HepG2 (cell line): ENCODE measurements around the gene PHF19. TPM values are rescaled to one million over a fixed set of nuclear protein-coding genes. Genes with fewer than 3 reads are reported as not detected.

Source experiments
- ATAC-seq: fragments of 200-7000 bp; cut with Tn5 transposase; 3 replicates; pipeline ENCODE4 v1.9.1; 2020; ENCODE audit warnings: mild to moderate bottlenecking, moderate library complexity
- BruUV-seq: library from RNA; stranded (reverse); fragments of 400-500 nt; replicated peaks from 2 replicates; lab custom pipeline; 2021; lab: Mats Ljungman, UMichigan
- CTCF ChIA-PET: fragments of 300-600 bp; formaldehyde crosslinking; extraction: SDS; loops from one replicate; lab custom pipeline; 2021; ENCODE audit warnings: low total read pairs, inconsistent platforms, low intra/inter-chr PET ratio; lab: Yijun Ruan, JAX
- POLR2A ChIA-PET: fragments of 350-600 bp; sonication (Branson Sonifier 250); formaldehyde crosslinking; loops from one replicate; lab custom pipeline; 2020; ENCODE audit warnings: antibody characterized with exemption, inconsistent platforms; lab: Yijun Ruan, JAX
- DNase-seq: peaks from one replicate; pipeline ENCODE4 v3.0.0-alpha.2; 2015; ENCODE audit warnings: low spot score
- FAIRE-seq: peaks from 3 replicates; lab custom pipeline; 2011; peaks lifted over from hg19 to GRCh38; lab: Jason Lieb, UNC
- H2AFZ ChIP-seq: one replicate; pipeline ENCODE4 v1.6.1; 2011; ENCODE audit warnings: low read length, inconsistent platforms
- H3K27ac ChIP-seq: fragments of 300-600 bp; 3 replicates; pipeline ENCODE4 v1.8.0; 2011; ENCODE audit warnings: mixed run types, mild to moderate bottlenecking, mixed read lengths, low read length, inconsistent platforms; ENCODE audit not compliant: insufficient read depth; ENCODE audit errors: extremely low read length
- H3K27me3 ChIP-seq, 2 experiments: fragments of 200-600 bp in 1 of 2; 2 replicates in 1 of 2; 3 replicates in 1 of 2; pipeline versions ENCODE4 v1.6.0 to v1.8.0; 2011; ENCODE audit warnings: low read length in 2 of 2, mild to moderate bottlenecking in 2 of 2, moderate library complexity in 2 of 2, inconsistent platforms in 1 of 2; ENCODE audit not compliant: insufficient read depth in 2 of 2, control insufficient read depth in 1 of 2
- H3K36me3 ChIP-seq, 2 experiments: fragments of 200-600 bp in 1 of 2; replicated peaks in 1 of 2; 2 replicates in 1 of 2; 3 replicates in 1 of 2; pipeline versions ENCODE4 v1.5.1 to v1.8.0; 2011; ENCODE audit warnings: low read length in 2 of 2, inconsistent platforms in 1 of 2; ENCODE audit not compliant: insufficient read depth in 2 of 2, control insufficient read depth in 1 of 2
- H3K4me1 ChIP-seq: 2 replicates; pipeline ENCODE4 v1.5.1; 2012; ENCODE audit warnings: low read length, inconsistent platforms; ENCODE audit not compliant: insufficient read depth
- H3K4me2 ChIP-seq: 2 replicates; pipeline ENCODE4 v1.6.0; 2011; ENCODE audit warnings: low read depth, low read length, inconsistent platforms
- H3K4me3 ChIP-seq, 3 experiments: fragments of 200-600 bp in 1 of 3; sonication (generic), shearing (Covaris generic) in 1 of 3; replicated peaks in 1 of 3; 2 replicates each; pipeline ENCODE4 v1.5.1; 2011 to 2016; ENCODE audit warnings: low read length in 3 of 3, inconsistent platforms in 2 of 3, low read depth in 2 of 3, mild to moderate bottlenecking in 2 of 3, control low read depth in 1 of 3, mixed read lengths in 1 of 3; ENCODE audit not compliant: insufficient read depth in 1 of 3
- H3K79me2 ChIP-seq: one replicate; pipeline ENCODE4 v1.6.1; 2011; ENCODE audit warnings: low read length, inconsistent platforms; ENCODE audit not compliant: insufficient read depth
- H3K9ac ChIP-seq: 2 replicates; pipeline ENCODE4 v1.6.0; 2011; ENCODE audit warnings: mild to moderate bottlenecking, low read depth, low read length, inconsistent platforms; ENCODE audit not compliant: insufficient read depth
- H3K9me3 ChIP-seq: 2 replicates; pipeline ENCODE4 v1.5.1; 2012; ENCODE audit warnings: mild to moderate bottlenecking, low read length
- H4K20me1 ChIP-seq: 2 replicates; pipeline ENCODE4 v1.6.0; 2011; ENCODE audit warnings: inconsistent platforms, mild to moderate bottlenecking, low read length, moderate library complexity; ENCODE audit not compliant: insufficient read depth
- MBNL3 ChIP-seq: fragments of 250-450 bp; sonication (Bioruptor Pico); conservative IDR thresholded peaks from 2 replicates; pipeline ENCODE4 v1.8.0; 2022; ENCODE audit warnings: mild to moderate bottlenecking, inconsistent platforms
- MEIS1 ChIP-seq: sonication (generic); formaldehyde crosslinking; IDR thresholded peaks from 2 replicates; pipeline ENCODE4 v1.9.0; 2021; ENCODE audit warnings: mild to moderate bottlenecking, missing genetic modification reagents, moderate library complexity, borderline replicate concordance
- SMAD3 ChIP-seq: sonication (generic); formaldehyde crosslinking; IDR thresholded peaks from 2 replicates; pipeline ENCODE4 v1.4.0; 2020; ENCODE audit warnings: missing genetic modification reagents
- SMAD9 ChIP-seq: sonication (generic); formaldehyde crosslinking; IDR thresholded peaks from 2 replicates; pipeline ENCODE4 v1.5.1; 2020; ENCODE audit warnings: mild to moderate bottlenecking, missing genetic modification reagents
- SRSF9 ChIP-seq: fragments of 200-400 bp; formaldehyde crosslinking; IDR thresholded peaks from 2 replicates; pipeline ENCODE4 v1.6.1; 2018; ENCODE audit warnings: borderline replicate concordance, mild to moderate bottlenecking, low read depth, low read length; ENCODE audit not compliant: insufficient read depth, poor library complexity, severe bottlenecking
- ZMYM3 ChIP-seq: sonication (generic); formaldehyde crosslinking; IDR thresholded peaks from 2 replicates; pipeline ENCODE4 v1.5.1; 2020; ENCODE audit warnings: mild to moderate bottlenecking, missing genetic modification reagents
- ZNF275 ChIP-seq: sonication (generic); formaldehyde crosslinking; IDR thresholded peaks from 2 replicates; pipeline ENCODE4 v1.8.0; 2022; ENCODE audit warnings: missing genetic modification reagents, mild to moderate bottlenecking, inconsistent platforms, borderline replicate concordance
- ZNF441 ChIP-seq: sonication (generic); formaldehyde crosslinking; IDR thresholded peaks from 2 replicates; pipeline ENCODE4 v1.7.0; 2021; ENCODE audit warnings: missing genetic modification reagents, borderline replicate concordance
- ZNF619 ChIP-seq: sonication (generic); formaldehyde crosslinking; IDR thresholded peaks from 2 replicates; pipeline ENCODE4 v1.4.0; 2020; ENCODE audit warnings: mild to moderate bottlenecking, missing genetic modification reagents
- ZNF674 ChIP-seq: sonication (generic); formaldehyde crosslinking; IDR thresholded peaks from 2 replicates; pipeline ENCODE4 v1.5.0; 2020; ENCODE audit warnings: low read depth, mild to moderate bottlenecking, missing genetic modification reagents
- ZNF784 ChIP-seq: sonication (generic); formaldehyde crosslinking; IDR thresholded peaks from 2 replicates; pipeline ENCODE4 v1.5.1; 2020; ENCODE audit warnings: missing genetic modification reagents, mild to moderate bottlenecking, borderline replicate concordance
- WGBS: methylation state at CpG from one replicate; pipeline ENCODE4 v1.1.6; 2017; ENCODE audit warnings: low lambda C conversion rate; 5-methylcytosine and 5-hydroxymethylcytosine counted together
- in situ Hi-C: cut with HindIII; loops from 2 replicates; pipeline ENCODE4 v1.10.0; 2017; ENCODE audit warnings: low pct_unique_long_range_greater_than_20kb; ENCODE audit not compliant: extremely low pct_ligation_motif_present
- intact Hi-C: fragments of 100-400 bp; cut with micrococcal nuclease; formaldehyde crosslinking; loops from one replicate; pipeline ENCODE4 v1.10.0; 2022; ENCODE audit not compliant: unreplicated experiment
- polyA plus RNA-seq, 8 experiments: library from polyadenylated mRNA; depleted of rRNA in 3 of 8; stranded (reverse) in 7 of 8; unstranded in 1 of 8; fragments of >200 nt; fragmentation: Illumina TruSeq in 4 of 8; extraction: Trizol in 4 of 8; gene quantifications; 2 replicates each; pipeline versions ENCODE4 v1.2.1 to v1.2.3, GENCODE V29; 2011 to 2016; ENCODE audit warnings: low read depth in 4 of 8, missing spikeins in 1 of 8, mixed read lengths in 1 of 8; ENCODE audit not compliant: insufficient read depth in 1 of 8
- total RNA-seq, 5 experiments: library from RNA; depleted of rRNA; stranded (reverse); fragments of >200 nt; fragmentation: Illumina TruSeq; extraction: Trizol; gene quantifications; 2 replicates each; pipeline ENCODE4 v1.2.3, GENCODE V29; 2016; ENCODE audit warnings: low read depth in 1 of 5
- TF ChIP-seq, protein P1 (sequence below): sonication (generic); formaldehyde crosslinking; IDR thresholded peaks from 2 replicates; pipeline ENCODE4 v1.5.0; 2020; ENCODE audit warnings: missing genetic modification reagents
- TF ChIP-seq, protein P2 (sequence below): sonication (generic); formaldehyde crosslinking; IDR thresholded peaks from 2 replicates; pipeline ENCODE4 v1.8.0; 2023; ENCODE audit warnings: mild to moderate bottlenecking, missing genetic modification reagents

PHF19 gene
- total and polyA plus RNA-seq, 2 of the 13 experiments (the other 11 are each of a cell fraction or from before 2014, with no cell fraction given) = 29.7 to 41.3 TPM

DNA sequence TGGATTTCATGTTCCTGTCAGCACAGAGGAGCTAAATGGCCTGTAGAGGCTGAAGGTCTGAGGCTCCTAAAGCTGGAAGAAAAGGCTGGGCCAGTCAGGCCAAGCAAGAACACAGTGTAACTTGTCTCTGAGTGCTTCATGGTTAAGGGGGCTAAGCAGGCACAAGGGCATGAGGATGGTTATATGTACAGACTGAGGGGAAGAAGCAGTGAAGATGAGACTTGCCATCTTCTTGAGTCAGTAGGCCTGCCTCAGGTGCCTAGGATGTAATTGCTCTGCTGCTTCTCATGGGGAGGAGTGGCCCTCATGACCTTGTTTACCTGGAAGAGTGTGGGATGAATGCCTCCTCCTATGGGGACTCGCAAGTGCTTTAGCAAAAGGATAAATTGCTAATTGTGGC is 25.5 kb downstream of the PHF19 start:
- peak; percentile 10; the same call in 1 of the 3 replicates for ATAC-seq
- Histone ChIP-seq H3K4me2 (no peak overlapping the region), H3K27ac (no peak overlapping the region), H3K79me2 (no peaks in the 10 kb centered on the region), H3K36me3 (no peaks in the 10 kb centered on the region; a peak in 1 of 5 replicates), H2AFZ (no peak overlapping the region), H3K9me3 (no peaks in the 10 kb centered on the region), H3K4me1 (peaks cover 18% of the 10 kb centered on the region), H3K4me3 (no peak overlapping the region), H3K27me3 (no peaks in the 10 kb centered on the region), H4K20me1 (no peaks in the 10 kb centered on the region), H3K9ac (no peak overlapping the region)
- WGBS = 100% methylated on average over 1 of the region's 1 CpG
- in situ Hi-C loops (no loop called here), intact Hi-C loops (no loop called here)
- ChIA-PET POLR2A (no interaction called here), CTCF (no interaction called here)
- no TSS peak for BruUV-seq
- no peak for TF ChIP-seq ZNF784 (CRISPR knock-in tag)
- no peak for TF ChIP-seq SMAD9 (CRISPR knock-in tag)
- TF ChIP-seq SMAD3 (CRISPR knock-in tag) = no peak
- TF ChIP-seq, protein P1, sequence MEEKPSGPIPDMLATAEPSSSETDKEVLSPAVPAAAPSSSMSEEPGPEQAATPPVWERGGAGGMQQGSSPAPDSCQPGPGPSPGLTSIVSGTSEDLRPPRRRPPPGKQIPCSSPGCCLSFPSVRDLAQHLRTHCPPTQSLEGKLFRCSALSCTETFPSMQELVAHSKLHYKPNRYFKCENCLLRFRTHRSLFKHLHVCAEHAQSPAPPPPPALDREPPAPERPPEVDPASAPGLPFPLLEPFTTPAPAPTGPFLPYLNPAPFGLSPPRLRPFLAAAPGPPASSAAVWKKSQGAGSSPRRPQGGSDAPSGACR (CRISPR knock-in tag) = no peak
- TF ChIP-seq ZNF441 = no peak
- no peak for TF ChIP-seq ZNF275
- TF ChIP-seq MEIS1 (CRISPR knock-in tag) = no peak
- TF ChIP-seq, protein P2, sequence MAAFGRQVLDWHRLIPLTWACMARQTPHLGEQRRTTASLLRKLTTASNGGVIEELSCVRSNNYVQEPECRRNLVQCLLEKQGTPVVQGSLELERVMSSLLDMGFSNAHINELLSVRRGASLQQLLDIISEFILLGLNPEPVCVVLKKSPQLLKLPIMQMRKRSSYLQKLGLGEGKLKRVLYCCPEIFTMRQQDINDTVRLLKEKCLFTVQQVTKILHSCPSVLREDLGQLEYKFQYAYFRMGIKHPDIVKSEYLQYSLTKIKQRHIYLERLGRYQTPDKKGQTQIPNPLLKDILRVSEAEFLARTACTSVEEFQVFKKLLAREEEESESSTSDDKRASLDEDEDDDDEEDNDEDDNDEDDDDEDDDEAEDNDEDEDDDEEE (CRISPR knock-in tag) = no peak
- TF ChIP-seq SRSF9 = no peak
- no peak for TF ChIP-seq ZNF674 (CRISPR knock-in tag)
- no peak for TF ChIP-seq MBNL3 (CRISPR knock-in tag)
- TF ChIP-seq ZNF619 (CRISPR knock-in tag) = no peak
- no peak for TF ChIP-seq ZMYM3 (CRISPR knock-in tag)
- no peak for FAIRE-seq
- DNase-seq = no peak
